ENCODE data around the gene SNX19.

- TF ChIP-seq CTCF (IDR thresholded peaks at IDR 0.05) (no peak), POLR2A (IDR thresholded peaks at IDR 0.05) (no peak)
Observed at GRCh38 chr11:130850185-130850944, 65.9 kb downstream of the SNX19 start.

Measured in Peyer's patch (tissue), 4 donors.